A549 (cell line): Measurements from ENCODE around the gene MTCP1. TPM values are rescaled to one million over a fixed set of nuclear protein-coding genes. Genes with fewer than 3 reads are reported as not detected.

Experiments
- ATAC-seq, 2 experiments: fragments of 200-7000 bp in 1 of 2; fragments of >200 bp in 1 of 2; cut with Nextera tagmentation in 1 of 2; cut with Tn5 transposase in 1 of 2; 3 replicates each; pipeline versions ENCODE4 v1.8.0 to v1.9.1; 2018 to 2020; ENCODE audit warnings: mild to moderate bottlenecking in 1 of 2, moderate library complexity in 1 of 2
- CTCF ChIA-PET: fragments of 300-600 bp; sonication (Branson Sonifier 250); formaldehyde crosslinking; extraction: SDS; loops from one replicate; lab custom pipeline; 2021; ENCODE audit warnings: antibody characterized with exemption, inconsistent platforms; lab: Yijun Ruan, JAX
- POLR2A ChIA-PET: fragments of 350-600 bp; formaldehyde crosslinking; extraction: SDS; loops from one replicate; lab custom pipeline; 2021; ENCODE audit warnings: antibody characterized with exemption, inconsistent platforms; lab: Yijun Ruan, JAX
- DNase-seq, 2 experiments: peaks; one replicate each; pipeline versions ENCODE4 v3.0.0 to v3.0.0-alpha.2; 2011 to 2016; ENCODE audit warnings: low read depth in 1 of 2, low spot score in 1 of 2
- FAIRE-seq: peaks from 2 replicates; lab custom pipeline; 2011; peaks lifted over from hg19 to GRCh38; lab: Jason Lieb, UNC
- H3K27ac ChIP-seq, 2 experiments: fragments of >200 bp; sonication (Bioruptor Twin); formaldehyde crosslinking; 3 replicates each; pipeline ENCODE4 v1.5.1; 2016 to 2017
- H3K4me1 ChIP-seq: fragments of >200 bp; sonication (Bioruptor Twin); formaldehyde crosslinking; 3 replicates; pipeline ENCODE4 v1.6.1; 2016
- H3K4me2 ChIP-seq: fragments of >200 bp; sonication (Bioruptor Twin); formaldehyde crosslinking; 3 replicates; pipeline ENCODE4 v1.6.1; 2016
- H3K4me3 ChIP-seq: fragments of >200 bp; sonication (Bioruptor Twin); formaldehyde crosslinking; 3 replicates; pipeline ENCODE4 v1.5.1; 2016
- H3K9me3 ChIP-seq: fragments of >200 bp; sonication (Bioruptor Twin); formaldehyde crosslinking; 3 replicates; pipeline ENCODE4 v1.6.1; 2016
- BHLHE40 ChIP-seq: IDR thresholded peaks from 2 replicates; pipeline ENCODE4 v1.6.1; 2012; ENCODE audit warnings: low read depth, low read length, inconsistent platforms
- CBX2 ChIP-seq: fragments of 200-600 bp; sonication (generic); IDR thresholded peaks from 2 replicates; pipeline ENCODE4 v1.6.1; 2016; ENCODE audit warnings: low read depth, mild to moderate bottlenecking, borderline replicate concordance
- CEBPB ChIP-seq, 2 experiments: fragments of >200 bp in 1 of 2; sonication (Bioruptor Twin) in 1 of 2; formaldehyde crosslinking in 1 of 2; IDR thresholded peaks; 2 replicates each; pipeline ENCODE4 v1.6.1; 2012 to 2016
- CHD4 ChIP-seq: fragments of 200-600 bp; sonication (generic); IDR thresholded peaks from 2 replicates; pipeline ENCODE4 v1.6.1; 2016; ENCODE audit warnings: antibody characterized with exemption, mild to moderate bottlenecking, borderline replicate concordance
- EHF ChIP-seq: fragments of 250-450 bp; sonication (Bioruptor Pico); IDR thresholded peaks from 2 replicates; pipeline ENCODE4 v1.5.0; 2020; ENCODE audit warnings: mild to moderate bottlenecking
- ESRRA ChIP-seq: fragments of 150-350 bp; IDR thresholded peaks from 2 replicates; pipeline ENCODE4 v1.6.1; 2014; ENCODE audit warnings: mild to moderate bottlenecking, low read length, borderline replicate concordance
- FOSB ChIP-seq: fragments of 250-450 bp; sonication (Bioruptor Pico); IDR thresholded peaks from 2 replicates; pipeline ENCODE4 v1.5.0; 2020; ENCODE audit warnings: mild to moderate bottlenecking, moderate library complexity
- JUNB ChIP-seq: fragments of >200 bp; sonication (Bioruptor Twin); formaldehyde crosslinking; IDR thresholded peaks from 2 replicates; pipeline ENCODE4 v1.6.1; 2016
- KDM1A ChIP-seq: fragments of 200-600 bp; sonication (generic); IDR thresholded peaks from 2 replicates; pipeline ENCODE4 v1.6.1; 2016; ENCODE audit warnings: low read depth, mild to moderate bottlenecking
- MAFK ChIP-seq: fragments of 450-650 bp; IDR thresholded peaks from 2 replicates; pipeline ENCODE4 v1.6.1; 2014; ENCODE audit not compliant: partially characterized antibody
- MYC ChIP-seq: IDR thresholded peaks from 2 replicates; pipeline ENCODE4 v1.6.1; 2012; ENCODE audit warnings: mild to moderate bottlenecking, inconsistent platforms, low read length, improper control_type of control experiment, borderline replicate concordance
- RAD21 ChIP-seq, 2 experiments: fragments of >200 bp in 1 of 2; sonication (Bioruptor Twin) in 1 of 2; formaldehyde crosslinking in 1 of 2; IDR thresholded peaks in 1 of 2; conservative IDR thresholded peaks in 1 of 2; 2 replicates in 1 of 2; 3 replicates in 1 of 2; pipeline ENCODE4 v1.6.1; 2012 to 2018; ENCODE audit warnings: inconsistent platforms in 1 of 2
- RFX5 ChIP-seq: fragments of 450-650 bp; IDR thresholded peaks from 2 replicates; pipeline ENCODE4 v1.7.1; 2014; ENCODE audit warnings: antibody characterized with exemption, mild to moderate bottlenecking, moderate library complexity
- RNF2 ChIP-seq: fragments of 200-600 bp; sonication (generic); IDR thresholded peaks from 2 replicates; pipeline ENCODE4 v1.6.1; 2016; ENCODE audit warnings: low read depth, mild to moderate bottlenecking, antibody characterized with exemption, moderate library complexity, borderline replicate concordance
- TFCP2L1 ChIP-seq: fragments of 250-450 bp; sonication (Bioruptor Pico); IDR thresholded peaks from 2 replicates; pipeline ENCODE4 v1.5.0; 2021; ENCODE audit warnings: mild to moderate bottlenecking
- TP53 ChIP-seq: fragments of 250-450 bp; sonication (Bioruptor Pico); IDR thresholded peaks from 2 replicates; pipeline ENCODE4 v1.5.0; 2021; ENCODE audit warnings: mild to moderate bottlenecking, moderate library complexity
- ZSCAN20 ChIP-seq: fragments of 250-450 bp; sonication (Bioruptor Pico); IDR thresholded peaks from 2 replicates; pipeline ENCODE4 v1.8.0; 2022; ENCODE audit warnings: mild to moderate bottlenecking, moderate library complexity
- WGBS: methylation state at CpG from one replicate; pipeline ENCODE4 v1.1.6; 2017; ENCODE audit errors: missing lambda C conversion rate; 5-methylcytosine and 5-hydroxymethylcytosine counted together
- polyA plus RNA-seq, 4 experiments: library from polyadenylated mRNA; depleted of rRNA in 3 of 4; stranded (reverse); fragments of >200 nt; fragmentation: RNase III in 1 of 4; extraction: RNeasy Plus Mini Kit Qiagen cat#74134 plus additional on column Dnase treatment in 1 of 4; gene quantifications; 2 replicates in 3 of 4; 3 replicates in 1 of 4; pipeline ENCODE4 v1.2.3, GENCODE V29; 2011 to 2017
- TF ChIP-seq, protein P1 (sequence below): IDR thresholded peaks from 2 replicates; pipeline ENCODE4 v1.6.1; 2012
- TF ChIP-seq, protein P2 (sequence below): fragments of 250-450 bp; sonication (Bioruptor Pico); IDR thresholded peaks from 2 replicates; pipeline ENCODE4 v1.5.0; 2020; ENCODE audit warnings: low read depth, mild to moderate bottlenecking, moderate library complexity
- TF ChIP-seq, protein P3 (sequence below): fragments of 150-350 bp; IDR thresholded peaks from 2 replicates; pipeline ENCODE4 v1.6.1; 2014; ENCODE audit warnings: low read depth, mild to moderate bottlenecking, low read length
- TF ChIP-seq, protein P4 (sequence below): fragments of >200 bp; sonication (Bioruptor Twin); formaldehyde crosslinking; IDR thresholded peaks from 2 replicates; pipeline ENCODE4 v1.6.1; 2016
- TF ChIP-seq, protein P5 (sequence below): fragments of >200 bp; sonication (Bioruptor Twin); formaldehyde crosslinking; IDR thresholded peaks from 3 replicates; pipeline ENCODE4 v1.6.1; 2016

The MTCP1 gene
- polyA plus RNA-seq, 2 of the 4 experiments (the other 2 are of a cell fraction): 12.3 to 38.0 TPM

DNA sequence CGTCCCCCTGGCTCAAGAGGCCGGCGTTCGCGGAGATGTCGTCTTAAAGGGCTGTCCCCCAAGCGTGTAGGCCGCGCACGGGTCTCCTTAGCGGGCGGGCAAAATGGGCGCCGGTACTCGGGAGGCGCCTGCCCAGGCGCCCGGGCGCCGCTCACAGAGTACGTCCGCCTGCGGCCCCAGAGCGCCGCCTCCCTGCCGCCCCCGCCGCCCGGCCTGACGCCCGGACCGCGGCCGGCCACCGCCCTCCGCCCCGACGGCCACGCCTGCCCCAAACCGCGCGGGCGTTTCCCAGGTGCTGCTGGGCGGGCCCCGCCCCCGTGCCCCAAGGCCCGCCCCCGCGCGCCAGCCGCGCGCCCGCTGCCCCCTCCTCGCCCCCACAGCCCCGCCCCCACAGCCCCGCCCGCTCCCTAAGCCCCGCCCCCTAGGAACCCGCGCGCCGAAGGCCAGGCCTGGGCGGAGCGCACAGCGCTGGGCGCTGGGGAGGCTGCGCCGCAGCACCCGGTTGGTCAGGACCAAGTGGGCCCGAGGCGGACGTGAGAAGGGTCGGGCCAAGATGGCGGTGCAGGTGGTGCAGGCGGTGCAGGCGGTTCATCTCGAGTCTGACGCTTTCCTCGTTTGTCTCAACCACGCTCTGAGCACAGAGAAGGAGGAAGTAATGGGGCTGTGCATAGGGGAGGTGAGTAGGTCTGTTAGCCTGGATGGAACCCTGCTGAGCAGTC is at the start of gene MTCP1, which contains the start of the genes BRCC3 and CMC4 (continued):
- TF ChIP-seq, protein P1, sequence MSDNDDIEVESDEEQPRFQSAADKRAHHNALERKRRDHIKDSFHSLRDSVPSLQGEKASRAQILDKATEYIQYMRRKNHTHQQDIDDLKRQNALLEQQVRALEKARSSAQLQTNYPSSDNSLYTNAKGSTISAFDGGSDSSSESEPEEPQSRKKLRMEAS: peak; percentile 25; the same call in 1 of the 2 replicates
- TF ChIP-seq RAD21 (conservative IDR thresholded peaks at IDR 0.05 in 1 of 2, IDR thresholded peaks at IDR 0.05 in 1 of 2) (no peak; a peak in 1 of 5 replicates), BHLHE40 (no peak), TP53 (CRISPR knock-in tag) (no peak), TFCP2L1 (CRISPR knock-in tag) (no peak), RFX5 (no peak), RNF2 (no peak)
- TF ChIP-seq, protein P2, sequence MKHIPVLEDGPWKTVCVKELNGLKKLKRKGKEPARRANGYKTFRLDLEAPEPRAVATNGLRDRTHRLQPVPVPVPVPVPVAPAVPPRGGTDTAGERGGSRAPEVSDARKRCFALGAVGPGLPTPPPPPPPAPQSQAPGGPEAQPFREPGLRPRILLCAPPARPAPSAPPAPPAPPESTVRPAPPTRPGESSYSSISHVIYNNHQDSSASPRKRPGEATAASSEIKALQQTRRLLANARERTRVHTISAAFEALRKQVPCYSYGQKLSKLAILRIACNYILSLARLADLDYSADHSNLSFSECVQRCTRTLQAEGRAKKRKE: no peak

DNA sequence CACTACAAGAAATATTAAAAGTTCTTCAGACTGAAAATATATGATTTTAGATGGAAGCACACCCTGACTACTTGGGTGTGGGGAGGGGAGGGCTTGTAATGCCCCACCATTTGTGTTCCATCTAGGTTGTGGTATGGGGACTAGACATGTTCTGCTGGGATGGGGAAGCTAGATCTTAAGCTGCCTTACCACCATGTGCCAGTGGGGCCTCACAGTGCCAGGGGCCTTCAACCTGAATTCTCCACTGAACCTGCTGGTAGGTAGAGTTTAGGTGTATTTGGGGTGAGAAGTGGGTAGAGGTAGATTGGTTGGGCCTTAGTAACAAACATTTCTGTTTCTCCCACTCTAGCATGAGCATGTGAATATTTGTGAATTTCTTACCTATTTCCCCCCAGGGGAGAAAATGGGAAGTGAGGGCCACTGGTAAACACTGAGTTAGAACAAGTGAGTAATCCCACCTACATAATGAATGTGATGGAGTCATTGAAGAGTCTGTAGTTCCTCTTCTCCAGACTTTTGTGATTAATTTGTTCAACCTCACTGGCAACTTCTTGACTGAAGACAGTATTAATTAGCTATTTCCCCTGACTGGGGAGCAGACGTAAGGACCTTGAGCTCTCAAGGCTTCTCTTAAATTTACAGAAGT is 44.4 kb upstream of the MTCP1 start:
- FAIRE-seq: no peak

DNA sequence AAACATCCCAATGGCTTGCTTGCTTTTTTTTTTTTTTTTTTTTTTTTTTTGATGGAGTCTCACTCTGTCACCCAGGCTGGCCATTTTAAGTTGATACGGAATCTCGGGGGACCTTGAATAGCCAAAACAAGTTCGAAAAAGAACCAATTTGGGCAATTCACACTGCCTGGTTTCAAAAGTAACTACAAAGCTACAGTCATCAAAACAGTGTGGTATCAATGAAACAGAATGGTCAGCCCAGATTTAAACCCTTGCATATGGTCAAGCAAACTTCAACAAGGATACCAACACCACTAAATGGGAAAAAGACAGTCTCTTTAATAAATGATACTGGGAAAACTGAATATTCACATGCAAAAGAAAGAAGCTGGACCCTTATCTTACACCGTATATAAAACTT is 42.2 kb upstream of the MTCP1 start:
- FAIRE-seq: peak; percentile 32
- POLR2A ChIA-PET: no interaction called here
- Histone ChIP-seq H3K4me1 (no peaks in the 10 kb centered on the region), H3K4me2 (no peak overlapping the region), H3K27ac (no peak overlapping the region), H3K4me3 (no peak overlapping the region), H3K9me3 (0 out of 3 replicates have a peak, but pooled peaks cover 2% of the 10 kb centered on the region)
- 97% methylated on average over 4 of the region's 4 CpGs for WGBS
- no peak for ATAC-seq
- CTCF ChIA-PET: interaction anchor here (1.3 kb wide), 1 partner anchor 19 kb away, joined by 4 read pairs; no protein-coding TSS in a partner anchor
- TF ChIP-seq, protein P3, sequence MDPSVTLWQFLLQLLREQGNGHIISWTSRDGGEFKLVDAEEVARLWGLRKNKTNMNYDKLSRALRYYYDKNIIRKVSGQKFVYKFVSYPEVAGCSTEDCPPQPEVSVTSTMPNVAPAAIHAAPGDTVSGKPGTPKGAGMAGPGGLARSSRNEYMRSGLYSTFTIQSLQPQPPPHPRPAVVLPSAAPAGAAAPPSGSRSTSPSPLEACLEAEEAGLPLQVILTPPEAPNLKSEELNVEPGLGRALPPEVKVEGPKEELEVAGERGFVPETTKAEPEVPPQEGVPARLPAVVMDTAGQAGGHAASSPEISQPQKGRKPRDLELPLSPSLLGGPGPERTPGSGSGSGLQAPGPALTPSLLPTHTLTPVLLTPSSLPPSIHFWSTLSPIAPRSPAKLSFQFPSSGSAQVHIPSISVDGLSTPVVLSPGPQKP: no peak
- peak; percentile 50; the same call in 1 of the 2 replicates for TF ChIP-seq KDM1A
- TF ChIP-seq MAFK: no peak
- DNase-seq: no peak

More for the DNA sequence above, 44.4 kb upstream of the MTCP1 start:
- no peak overlapping the region for H3K4me3 ChIP-seq
- H3K9me3 ChIP-seq: 0 out of 3 replicates have a peak, but pooled peaks cover 2% of the 10 kb centered on the region
- ATAC-seq: no peak
- ChIA-PET CTCF (no interaction called here), POLR2A (no interaction called here)
- 95% methylated on average over 1 of the region's 1 CpG for WGBS
- no peaks in the 10 kb centered on the region for H3K4me1 ChIP-seq
- H3K27ac ChIP-seq: no peak overlapping the region
- no peak for DNase-seq
- no peak for TF ChIP-seq CHD4
- TF ChIP-seq JUNB: no peak
- TF ChIP-seq EHF (CRISPR knock-in tag): no peak
- no peak for TF ChIP-seq MYC
- no peak for TF ChIP-seq ZSCAN20 (CRISPR knock-in tag)
- TF ChIP-seq CBX2: no peak
- TF ChIP-seq CEBPB (IDR thresholded peaks at IDR 0.05): no peak
- TF ChIP-seq, protein P4, sequence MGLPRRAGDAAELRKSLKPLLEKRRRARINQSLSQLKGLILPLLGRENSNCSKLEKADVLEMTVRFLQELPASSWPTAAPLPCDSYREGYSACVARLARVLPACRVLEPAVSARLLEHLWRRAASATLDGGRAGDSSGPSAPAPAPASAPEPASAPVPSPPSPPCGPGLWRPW: no peak
- TF ChIP-seq, protein P5, sequence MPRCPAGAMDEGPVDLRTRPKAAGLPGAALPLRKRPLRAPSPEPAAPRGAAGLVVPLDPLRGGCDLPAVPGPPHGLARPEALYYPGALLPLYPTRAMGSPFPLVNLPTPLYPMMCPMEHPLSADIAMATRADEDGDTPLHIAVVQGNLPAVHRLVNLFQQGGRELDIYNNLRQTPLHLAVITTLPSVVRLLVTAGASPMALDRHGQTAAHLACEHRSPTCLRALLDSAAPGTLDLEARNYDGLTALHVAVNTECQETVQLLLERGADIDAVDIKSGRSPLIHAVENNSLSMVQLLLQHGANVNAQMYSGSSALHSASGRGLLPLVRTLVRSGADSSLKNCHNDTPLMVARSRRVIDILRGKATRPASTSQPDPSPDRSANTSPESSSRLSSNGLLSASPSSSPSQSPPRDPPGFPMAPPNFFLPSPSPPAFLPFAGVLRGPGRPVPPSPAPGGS: no peak
- TF ChIP-seq ESRRA: no peak
- TF ChIP-seq FOSB: no peak
- H3K4me2 ChIP-seq: no peak overlapping the region
